ENCODE results near the gene ACP1.

Gene ACP1

DNA sequence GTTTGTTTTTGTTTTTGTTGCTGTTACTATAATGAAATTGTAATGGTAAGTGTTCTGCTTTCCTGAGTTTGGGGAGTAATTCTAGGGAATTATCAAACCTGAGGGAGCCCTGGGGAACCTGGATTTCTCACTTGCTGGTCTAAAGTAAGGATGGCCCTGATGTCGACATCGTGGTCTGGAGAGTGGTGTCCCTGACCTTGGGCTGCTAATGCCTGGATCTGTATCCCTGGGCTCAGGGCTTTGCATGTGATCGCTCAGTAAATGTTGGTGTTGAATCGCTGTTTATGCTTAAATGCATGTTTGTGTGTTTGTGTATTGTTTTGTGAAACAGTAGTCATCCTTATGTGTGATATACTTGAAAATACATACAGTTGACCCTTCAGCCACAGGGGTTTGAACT, 6.1 kb downstream of the ACP1 start:
- no peak overlapping the region for H3K4me3 ChIP-seq (replicated peaks in 1 of 2; ENCODE audit: low read depth in 2 of 2, low read length in 2 of 2)
- no peak for DNase-seq (ENCODE audit: low read depth in 2 of 2)
- TF ChIP-seq, protein P1, sequence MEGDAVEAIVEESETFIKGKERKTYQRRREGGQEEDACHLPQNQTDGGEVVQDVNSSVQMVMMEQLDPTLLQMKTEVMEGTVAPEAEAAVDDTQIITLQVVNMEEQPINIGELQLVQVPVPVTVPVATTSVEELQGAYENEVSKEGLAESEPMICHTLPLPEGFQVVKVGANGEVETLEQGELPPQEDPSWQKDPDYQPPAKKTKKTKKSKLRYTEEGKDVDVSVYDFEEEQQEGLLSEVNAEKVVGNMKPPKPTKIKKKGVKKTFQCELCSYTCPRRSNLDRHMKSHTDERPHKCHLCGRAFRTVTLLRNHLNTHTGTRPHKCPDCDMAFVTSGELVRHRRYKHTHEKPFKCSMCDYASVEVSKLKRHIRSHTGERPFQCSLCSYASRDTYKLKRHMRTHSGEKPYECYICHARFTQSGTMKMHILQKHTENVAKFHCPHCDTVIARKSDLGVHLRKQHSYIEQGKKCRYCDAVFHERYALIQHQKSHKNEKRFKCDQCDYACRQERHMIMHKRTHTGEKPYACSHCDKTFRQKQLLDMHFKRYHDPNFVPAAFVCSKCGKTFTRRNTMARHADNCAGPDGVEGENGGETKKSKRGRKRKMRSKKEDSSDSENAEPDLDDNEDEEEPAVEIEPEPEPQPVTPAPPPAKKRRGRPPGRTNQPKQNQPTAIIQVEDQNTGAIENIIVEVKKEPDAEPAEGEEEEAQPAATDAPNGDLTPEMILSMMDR (IDR thresholded peaks at IDR 0.05; ENCODE audit: low read depth, low read length): no peak

DNA sequence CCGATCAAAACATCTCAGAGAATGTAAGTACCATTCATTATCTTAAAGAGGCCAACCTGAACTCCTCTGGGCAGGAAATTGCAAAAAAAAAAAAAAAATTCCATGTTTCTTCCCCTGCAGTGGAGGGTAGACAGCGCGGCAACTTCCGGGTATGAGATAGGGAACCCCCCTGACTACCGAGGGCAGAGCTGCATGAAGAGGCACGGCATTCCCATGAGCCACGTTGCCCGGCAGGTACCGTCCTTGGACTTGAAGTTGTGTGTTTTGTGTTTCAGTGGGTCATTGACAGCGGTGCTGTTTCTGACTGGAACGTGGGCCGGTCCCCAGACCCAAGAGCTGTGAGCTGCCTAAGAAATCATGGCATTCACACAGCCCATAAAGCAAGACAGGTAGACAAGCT, 7.2 kb downstream of the ACP1 start:
- DNase-seq (ENCODE audit: low read depth in 2 of 2): no peak
- TF ChIP-seq, protein P1 (IDR thresholded peaks at IDR 0.05; ENCODE audit: low read depth, low read length): no peak
- H3K4me3 ChIP-seq (replicated peaks in 1 of 2; ENCODE audit: low read depth in 2 of 2, low read length in 2 of 2): no peak overlapping the region

DNA sequence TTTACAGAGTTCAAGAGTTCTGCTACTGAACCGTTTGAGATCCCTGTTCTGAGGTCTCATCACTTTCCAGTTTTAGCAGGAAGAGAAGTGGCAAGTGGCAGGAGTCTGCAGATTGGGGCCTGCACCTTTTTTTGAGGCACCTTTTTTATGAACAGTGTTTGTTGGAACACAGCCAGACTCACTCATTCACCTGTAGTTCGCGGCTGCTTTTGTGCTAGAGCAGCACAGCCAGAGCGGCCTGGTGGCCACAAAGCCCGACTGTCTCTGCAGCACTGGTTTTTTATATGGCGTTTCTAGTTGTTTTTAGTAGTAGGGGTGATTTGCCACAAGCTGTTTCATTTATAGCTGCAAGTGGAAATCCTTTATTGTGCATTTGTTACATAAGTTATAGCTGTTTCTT, 8.6 kb downstream of the ACP1 start:
- H3K4me3 ChIP-seq (replicated peaks in 1 of 2; ENCODE audit: low read depth in 2 of 2, low read length in 2 of 2): no peak overlapping the region
- no peak for DNase-seq (ENCODE audit: low read depth in 2 of 2)
- TF ChIP-seq, protein P1 (IDR thresholded peaks at IDR 0.05; ENCODE audit: low read depth, low read length): no peak

DNA sequence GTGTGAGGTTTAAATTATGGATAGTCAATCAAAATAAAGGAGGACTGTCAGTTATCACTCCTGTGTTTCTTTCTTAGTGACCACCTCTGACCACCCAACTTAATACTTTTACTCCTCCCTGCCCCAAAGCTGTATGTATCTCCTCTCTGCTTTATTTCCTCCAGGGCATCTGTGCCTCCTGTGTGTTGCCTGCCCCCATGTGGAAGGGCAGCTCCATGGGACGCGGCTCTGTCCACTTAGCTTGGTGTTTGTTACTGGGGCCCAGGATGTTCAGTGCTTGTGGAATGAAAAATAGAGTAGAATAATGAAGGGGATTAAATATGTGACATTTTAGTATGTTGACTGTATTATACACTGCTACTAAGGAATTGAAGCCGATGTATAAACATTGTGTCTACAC, 9.8 kb downstream of the ACP1 start:
- DNase-seq (ENCODE audit: low read depth in 2 of 2): no peak
- TF ChIP-seq, protein P1 (IDR thresholded peaks at IDR 0.05; ENCODE audit: low read depth, low read length): no peak
- no peak overlapping the region for H3K4me3 ChIP-seq (replicated peaks in 1 of 2; ENCODE audit: low read depth in 2 of 2, low read length in 2 of 2)

DNA sequence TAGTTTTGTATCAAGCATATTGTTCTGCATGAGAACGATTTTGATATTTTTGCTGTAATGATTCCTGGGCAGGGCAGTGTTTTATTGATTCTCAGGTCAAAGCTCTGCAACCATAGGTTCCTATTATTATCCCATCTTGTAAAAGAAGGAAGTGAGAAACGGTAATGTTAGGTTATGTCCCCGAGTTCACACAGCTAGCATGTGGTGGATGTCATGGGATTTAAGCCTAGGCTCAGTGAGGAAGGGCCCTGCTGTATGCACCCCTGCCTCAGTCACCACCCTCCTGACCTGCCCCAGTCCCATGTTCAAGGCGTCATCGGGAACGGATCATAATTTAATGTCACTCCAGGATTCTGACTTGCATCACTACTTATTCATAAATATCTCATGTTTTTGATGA, 10.7 kb downstream of the ACP1 start:
- TF ChIP-seq, protein P1 (IDR thresholded peaks at IDR 0.05; ENCODE audit: low read depth, low read length): no peak
- DNase-seq (ENCODE audit: low read depth in 2 of 2): no peak
- H3K4me3 ChIP-seq (replicated peaks in 1 of 2; ENCODE audit: low read depth in 2 of 2, low read length in 2 of 2): no peak overlapping the region

DNA sequence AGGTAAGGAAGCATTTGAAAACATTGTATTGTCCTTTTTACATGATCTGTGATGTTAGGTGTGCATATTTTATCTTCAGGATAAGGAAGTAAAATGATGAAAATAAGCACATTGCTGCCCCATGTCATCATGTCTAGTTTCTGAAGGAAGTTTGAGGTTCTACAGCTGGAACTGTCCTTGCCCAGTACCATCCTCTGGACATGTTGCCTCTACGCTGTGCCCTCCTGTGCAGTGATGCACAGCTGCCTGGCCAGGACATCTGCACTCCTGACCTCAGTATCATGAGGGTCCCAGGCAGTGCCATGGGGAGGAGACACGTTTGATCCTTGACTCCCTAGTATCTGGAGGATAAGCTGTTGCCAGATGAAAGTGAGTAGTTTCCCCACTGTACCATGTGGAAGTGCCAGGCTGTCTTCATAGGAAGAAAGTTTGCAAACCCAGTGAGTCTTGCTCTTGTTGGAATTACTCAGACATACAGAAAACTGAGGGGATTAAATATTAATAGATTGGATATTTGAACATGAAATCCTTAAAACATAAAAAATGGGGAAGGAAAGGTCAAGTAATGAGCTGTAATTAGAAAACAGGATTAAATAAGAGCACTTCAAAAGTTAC, 13.7 kb downstream of the ACP1 start:
- no peak for DNase-seq (ENCODE audit: low read depth in 2 of 2)
- no peak overlapping the region for H3K4me3 ChIP-seq (replicated peaks in 1 of 2; ENCODE audit: low read depth in 2 of 2, low read length in 2 of 2)
- TF ChIP-seq, protein P1 (IDR thresholded peaks at IDR 0.05; ENCODE audit: low read depth, low read length): no peak

DNA sequence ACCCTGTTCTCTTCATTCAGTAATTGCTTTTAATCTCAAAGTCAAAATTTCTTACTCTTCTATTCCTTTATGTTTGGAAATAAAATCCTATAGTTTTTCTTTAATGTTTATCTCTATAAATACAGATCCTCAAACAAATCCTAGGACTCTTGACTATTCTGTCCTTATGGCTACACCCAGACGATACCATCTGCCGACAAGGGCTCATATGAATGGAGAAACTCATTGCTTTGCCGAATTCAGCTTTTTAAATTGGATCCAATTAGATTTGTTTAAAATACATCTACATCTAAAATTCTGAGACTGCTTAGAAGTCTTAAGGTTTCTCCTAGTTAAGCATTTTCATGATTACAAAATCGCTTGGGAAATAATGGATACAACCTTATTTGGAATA, 14.2 kb downstream of the ACP1 start:
- DNase-seq (ENCODE audit: low read depth in 2 of 2): peak in 1 of 2 donors; percentile 3
- no peak overlapping the region for H3K4me3 ChIP-seq (replicated peaks in 1 of 2; ENCODE audit: low read depth in 2 of 2, low read length in 2 of 2)
- TF ChIP-seq, protein P1 (IDR thresholded peaks at IDR 0.05; ENCODE audit: low read depth, low read length): no peak
